ENCODE data around the gene ADAMTSL1.

DNA sequence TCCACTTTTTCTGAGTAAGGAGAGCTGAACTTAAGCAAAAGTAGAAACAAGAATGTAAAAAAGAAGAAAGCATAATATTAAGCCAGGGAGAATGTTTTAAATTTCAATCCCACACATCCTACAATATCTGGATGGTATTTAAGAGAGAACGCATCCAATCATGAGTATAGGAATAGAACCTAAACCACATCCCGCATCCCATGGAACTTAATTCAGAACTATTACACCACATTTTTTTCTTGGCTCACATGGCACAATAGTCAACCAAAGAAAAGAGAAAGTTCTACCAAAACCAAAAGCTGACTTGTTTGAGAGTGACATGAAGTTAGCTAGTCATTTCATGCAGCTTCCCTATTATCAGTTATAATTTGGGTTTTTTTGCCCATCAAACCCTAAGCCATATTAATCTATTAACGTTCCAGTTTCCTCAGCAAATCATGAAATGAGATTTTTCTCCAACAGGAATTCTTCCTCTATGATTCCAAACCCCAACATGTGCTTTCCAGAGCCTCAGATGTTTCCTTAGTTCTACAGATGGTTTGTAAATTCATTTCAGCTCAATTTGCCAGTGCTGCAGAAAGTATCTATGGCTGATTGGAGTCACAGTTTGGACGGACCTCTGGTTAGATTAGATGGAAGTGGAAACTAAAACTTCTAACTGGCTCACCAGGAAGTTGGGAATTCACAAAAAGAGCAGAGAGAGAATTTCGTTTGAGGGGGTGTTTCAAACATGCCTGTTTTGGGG, 22.5 kb downstream of the ADAMTSL1 start:
- TF ChIP-seq, protein P1, sequence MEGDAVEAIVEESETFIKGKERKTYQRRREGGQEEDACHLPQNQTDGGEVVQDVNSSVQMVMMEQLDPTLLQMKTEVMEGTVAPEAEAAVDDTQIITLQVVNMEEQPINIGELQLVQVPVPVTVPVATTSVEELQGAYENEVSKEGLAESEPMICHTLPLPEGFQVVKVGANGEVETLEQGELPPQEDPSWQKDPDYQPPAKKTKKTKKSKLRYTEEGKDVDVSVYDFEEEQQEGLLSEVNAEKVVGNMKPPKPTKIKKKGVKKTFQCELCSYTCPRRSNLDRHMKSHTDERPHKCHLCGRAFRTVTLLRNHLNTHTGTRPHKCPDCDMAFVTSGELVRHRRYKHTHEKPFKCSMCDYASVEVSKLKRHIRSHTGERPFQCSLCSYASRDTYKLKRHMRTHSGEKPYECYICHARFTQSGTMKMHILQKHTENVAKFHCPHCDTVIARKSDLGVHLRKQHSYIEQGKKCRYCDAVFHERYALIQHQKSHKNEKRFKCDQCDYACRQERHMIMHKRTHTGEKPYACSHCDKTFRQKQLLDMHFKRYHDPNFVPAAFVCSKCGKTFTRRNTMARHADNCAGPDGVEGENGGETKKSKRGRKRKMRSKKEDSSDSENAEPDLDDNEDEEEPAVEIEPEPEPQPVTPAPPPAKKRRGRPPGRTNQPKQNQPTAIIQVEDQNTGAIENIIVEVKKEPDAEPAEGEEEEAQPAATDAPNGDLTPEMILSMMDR (conservative IDR thresholded peaks at IDR 0.05 in 1 of 2, IDR thresholded peaks at IDR 0.05 in 1 of 2; ENCODE audit: extremely low read depth in 1 of 2, insufficient read depth in 1 of 2, low read depth in 1 of 2, low read length in 2 of 2): no peak
- TF ChIP-seq EZH2 (IDR thresholded peaks at IDR 0.05; ENCODE audit: borderline replicate concordance, low read length): no peak

Measured in mammary epithelial cell (primary cell).